ENCODE data around the gene GAPDHS. TPM values are rescaled to one million over a fixed set of nuclear protein-coding genes. Genes with fewer than 3 reads are reported as not detected.

GAPDHS gene
- not detected for total RNA-seq (ENCODE audit: unreplicated experiment)
- long read RNA-seq, result 0 reads

DNA sequence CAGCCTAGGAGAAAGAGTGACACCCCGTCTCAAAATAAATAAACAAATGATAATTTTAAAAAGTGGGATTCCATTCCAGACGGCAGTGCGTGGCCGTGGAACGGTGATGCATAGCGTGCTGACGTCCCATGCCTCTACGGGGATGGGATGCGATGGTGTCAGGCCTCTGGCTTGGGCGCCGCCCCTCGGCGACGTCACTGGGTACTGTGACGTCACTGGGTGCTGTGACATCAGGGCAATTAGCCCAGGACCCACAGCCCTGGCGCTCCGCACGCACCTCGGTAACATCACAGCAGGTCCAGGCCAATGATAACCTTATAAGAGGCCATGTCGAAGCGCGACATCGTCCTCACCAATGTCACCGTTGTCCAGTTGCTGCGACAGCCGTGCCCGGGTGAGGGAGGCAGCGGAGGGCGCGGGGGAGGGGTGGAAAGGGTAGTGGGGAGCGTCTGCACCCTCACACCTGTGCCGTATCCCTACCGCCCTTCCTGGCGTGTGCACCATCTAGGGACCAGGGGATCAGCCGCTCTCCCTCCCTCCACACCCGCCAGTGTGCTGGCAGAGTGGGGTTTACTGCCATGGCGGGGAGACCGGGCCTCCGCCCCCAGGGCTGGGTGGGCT, at the start of gene GAPDHS:
TSS of gene GAPDHS (plus strand) at position 256 of the 621 bp plus-strand sequence. CDS start at position 328, 72 bp downstream.
- Mint-ChIP-seq H3K27me3 (ENCODE audit: unreplicated experiment) (peaks cover 7% of the 10 kb centered on the region), H3K9me3 (ENCODE audit: unreplicated experiment) (no peaks in the 10 kb centered on the region), H3K4me3 (ENCODE audit: unreplicated experiment) (peak within 1 kb of the TSS; percentile 8), H3K4me1 (ENCODE audit: unreplicated experiment) (no peaks in the 10 kb centered on the region), H3K36me3 (ENCODE audit: low read depth, unreplicated experiment) (peaks cover 7% of the 10 kb centered on the region), H3K27ac (ENCODE audit: unreplicated experiment) (peak within 1 kb of the TSS; percentile 58)
- DNase-seq (ENCODE audit: low spot score), result no peak
- TF ChIP-seq, protein P1, sequence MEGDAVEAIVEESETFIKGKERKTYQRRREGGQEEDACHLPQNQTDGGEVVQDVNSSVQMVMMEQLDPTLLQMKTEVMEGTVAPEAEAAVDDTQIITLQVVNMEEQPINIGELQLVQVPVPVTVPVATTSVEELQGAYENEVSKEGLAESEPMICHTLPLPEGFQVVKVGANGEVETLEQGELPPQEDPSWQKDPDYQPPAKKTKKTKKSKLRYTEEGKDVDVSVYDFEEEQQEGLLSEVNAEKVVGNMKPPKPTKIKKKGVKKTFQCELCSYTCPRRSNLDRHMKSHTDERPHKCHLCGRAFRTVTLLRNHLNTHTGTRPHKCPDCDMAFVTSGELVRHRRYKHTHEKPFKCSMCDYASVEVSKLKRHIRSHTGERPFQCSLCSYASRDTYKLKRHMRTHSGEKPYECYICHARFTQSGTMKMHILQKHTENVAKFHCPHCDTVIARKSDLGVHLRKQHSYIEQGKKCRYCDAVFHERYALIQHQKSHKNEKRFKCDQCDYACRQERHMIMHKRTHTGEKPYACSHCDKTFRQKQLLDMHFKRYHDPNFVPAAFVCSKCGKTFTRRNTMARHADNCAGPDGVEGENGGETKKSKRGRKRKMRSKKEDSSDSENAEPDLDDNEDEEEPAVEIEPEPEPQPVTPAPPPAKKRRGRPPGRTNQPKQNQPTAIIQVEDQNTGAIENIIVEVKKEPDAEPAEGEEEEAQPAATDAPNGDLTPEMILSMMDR (IDR thresholded peaks at IDR 0.05; ENCODE audit: unreplicated experiment), result no peak

DNA sequence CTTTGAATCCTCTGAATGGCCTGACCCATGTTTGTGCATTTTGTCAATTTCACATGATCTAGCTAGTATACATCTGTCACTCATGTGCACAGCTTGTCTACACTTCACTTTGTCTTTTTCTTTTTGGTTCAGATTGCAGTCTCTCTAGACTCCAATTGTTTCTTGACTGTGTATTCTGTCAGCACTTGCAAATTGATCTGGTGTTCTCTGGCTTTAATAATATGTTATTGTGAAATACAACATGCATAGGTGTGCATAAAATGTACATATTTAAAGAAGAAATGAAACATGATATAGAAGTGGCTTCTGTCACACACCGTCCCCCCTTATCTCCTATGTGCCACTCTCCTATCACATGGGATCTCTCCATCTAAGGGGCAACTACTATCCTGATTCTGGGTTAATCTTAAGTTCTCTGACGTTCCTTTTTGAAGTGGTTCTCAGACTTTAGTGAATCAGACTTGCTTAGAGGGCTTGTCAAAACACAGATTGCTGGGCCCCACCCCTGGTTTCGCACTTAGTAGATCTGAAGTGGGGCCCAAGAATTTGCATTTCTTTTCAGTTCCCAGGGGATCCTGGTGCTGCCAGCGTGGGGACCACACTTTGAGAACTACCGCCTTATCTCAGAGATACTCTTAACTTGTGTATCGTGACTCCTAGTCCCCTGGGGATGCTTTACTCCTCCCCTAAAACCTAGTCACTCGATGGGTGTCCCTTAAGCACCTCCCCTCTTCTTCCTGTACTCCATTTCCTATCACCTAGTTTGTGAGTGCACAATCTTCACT, 48.8 kb upstream of the GAPDHS start:
- H3K9me3 Mint-ChIP-seq (ENCODE audit: unreplicated experiment), result no peaks in the 10 kb centered on the region

DNA sequence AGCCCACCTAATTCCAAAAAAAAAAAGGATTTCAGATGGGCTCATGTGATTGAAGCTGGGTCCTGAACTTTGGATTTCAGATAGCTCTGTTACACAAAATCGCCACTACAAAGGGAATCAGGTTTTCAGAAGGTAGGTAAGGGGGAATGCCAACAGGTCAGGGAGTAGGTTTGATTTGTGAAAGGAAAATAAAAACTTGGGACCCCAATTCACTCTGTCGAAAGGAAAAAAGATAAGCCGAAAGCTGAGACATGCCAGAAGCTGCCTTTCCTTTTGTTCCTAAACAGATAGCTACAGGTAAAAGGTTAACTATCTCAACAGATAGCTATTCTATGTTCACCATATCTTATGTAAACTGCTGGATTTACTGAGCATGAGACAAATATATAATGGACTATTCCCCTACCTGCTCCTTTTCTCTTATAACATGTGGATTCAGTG, 47.0 kb upstream of the GAPDHS start:
- Mint-ChIP-seq H3K4me1 (ENCODE audit: unreplicated experiment) (no peaks in the 10 kb centered on the region), H3K36me3 (ENCODE audit: low read depth, unreplicated experiment) (no peaks in the 10 kb centered on the region), H3K27me3 (ENCODE audit: unreplicated experiment) (no peaks in the 10 kb centered on the region), H3K9me3 (ENCODE audit: unreplicated experiment) (no peaks in the 10 kb centered on the region), H3K4me3 (ENCODE audit: unreplicated experiment) (no peak overlapping the region), H3K27ac (ENCODE audit: unreplicated experiment) (no peak overlapping the region)
- TF ChIP-seq, protein P1 (IDR thresholded peaks at IDR 0.05; ENCODE audit: unreplicated experiment), result no peak
- no peak for DNase-seq (ENCODE audit: low spot score)

More for the DNA sequence above, 48.8 kb upstream of the GAPDHS start:
- Mint-ChIP-seq H3K27me3 (ENCODE audit: unreplicated experiment) (no peaks in the 10 kb centered on the region), H3K4me1 (ENCODE audit: unreplicated experiment) (no peaks in the 10 kb centered on the region), H3K4me3 (ENCODE audit: unreplicated experiment) (no peak overlapping the region), H3K27ac (ENCODE audit: unreplicated experiment) (no peak overlapping the region), H3K36me3 (ENCODE audit: low read depth, unreplicated experiment) (no peaks in the 10 kb centered on the region)
- no peak for DNase-seq (ENCODE audit: low spot score)
- TF ChIP-seq, protein P1 (IDR thresholded peaks at IDR 0.05; ENCODE audit: unreplicated experiment), result no peak

DNA sequence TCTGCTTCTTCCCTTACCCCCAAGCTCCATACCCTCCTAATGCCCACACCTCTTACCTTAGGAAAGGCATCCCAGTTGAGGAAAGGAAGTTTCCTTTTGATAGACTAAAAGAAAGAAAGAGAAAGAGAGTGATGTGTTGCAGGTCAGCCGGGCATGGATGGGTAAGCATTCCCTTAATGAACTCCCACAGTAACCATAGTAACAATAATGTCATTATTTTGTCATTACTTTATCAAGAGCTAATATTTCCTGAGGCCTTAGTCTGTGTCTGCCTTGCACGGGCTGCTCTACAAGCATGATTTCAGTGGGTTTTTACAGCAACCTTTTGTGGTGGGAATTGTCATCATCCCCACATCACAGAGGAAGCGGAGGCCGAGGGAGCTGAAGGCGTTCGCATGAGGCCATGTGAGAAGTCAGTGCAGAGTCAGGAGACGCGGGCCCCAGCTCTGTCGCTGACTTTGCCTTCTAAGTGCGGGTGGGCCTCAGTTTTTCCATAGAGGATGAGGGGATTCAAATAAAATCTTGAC, 45.5 kb upstream of the GAPDHS start:
- Mint-ChIP-seq H3K36me3 (ENCODE audit: low read depth, unreplicated experiment) (no peaks in the 10 kb centered on the region), H3K27me3 (ENCODE audit: unreplicated experiment) (no peaks in the 10 kb centered on the region), H3K4me3 (ENCODE audit: unreplicated experiment) (no peak overlapping the region), H3K9me3 (ENCODE audit: unreplicated experiment) (no peaks in the 10 kb centered on the region), H3K27ac (ENCODE audit: unreplicated experiment) (no peak overlapping the region), H3K4me1 (ENCODE audit: unreplicated experiment) (no peaks in the 10 kb centered on the region)
- TF ChIP-seq, protein P1 (IDR thresholded peaks at IDR 0.05; ENCODE audit: unreplicated experiment), result no peak
- DNase-seq (ENCODE audit: low spot score), result no peak

All from endothelial cell (in vitro differentiated cells).